RWPE2 (cell line): ENCODE data around the gene ANK3.

Experiments used
- ATAC-seq: fragments of 200-7000 bp; cut with Tn5 transposase; 3 replicates; pipeline ENCODE4 v1.9.1; 2021; ENCODE audit warnings: low read depth
- DNase-seq: peaks from one replicate; pipeline ENCODE4 v3.0.0-alpha.2; 2020; ENCODE audit warnings: low spot score
- H3K27ac ChIP-seq: fragments of 450-650 bp; 2 replicates; pipeline ENCODE4 v1.5.1; 2017; ENCODE audit warnings: mild to moderate bottlenecking; ENCODE audit not compliant: poor library complexity, severe bottlenecking
- H3K27me3 ChIP-seq: fragments of 250-450 bp; sonication (Bioruptor Pico); 2 replicates; pipeline ENCODE4 v1.5.1; 2021; ENCODE audit warnings: mild to moderate bottlenecking, moderate library complexity; ENCODE audit not compliant: insufficient read depth, poor library complexity, severe bottlenecking
- H3K36me3 ChIP-seq: fragments of 250-450 bp; sonication (Bioruptor Pico); 2 replicates; pipeline ENCODE4 v1.5.1; 2020; ENCODE audit warnings: low read depth, mild to moderate bottlenecking, moderate library complexity
- H3K4me1 ChIP-seq: fragments of 250-450 bp; sonication (Bioruptor Pico); 2 replicates; pipeline ENCODE4 v1.5.1; 2021; ENCODE audit warnings: mild to moderate bottlenecking, moderate library complexity; ENCODE audit not compliant: insufficient read depth, poor library complexity, severe bottlenecking
- H3K4me3 ChIP-seq: fragments of 250-450 bp; sonication (Bioruptor Pico); 2 replicates; pipeline ENCODE4 v1.5.1; 2021; ENCODE audit warnings: mild to moderate bottlenecking, moderate library complexity; ENCODE audit not compliant: severe bottlenecking
- H3K9me3 ChIP-seq: fragments of 250-450 bp; sonication (Bioruptor Pico); 2 replicates; pipeline ENCODE4 v1.5.1; 2021; ENCODE audit warnings: mild to moderate bottlenecking, moderate library complexity; ENCODE audit not compliant: severe bottlenecking
- CTCF ChIP-seq: fragments of 450-650 bp; IDR thresholded peaks from one replicate; pipeline ENCODE4 v1.5.1; 2017; ENCODE audit warnings: mild to moderate bottlenecking, moderate library complexity; ENCODE audit not compliant: poor library complexity, severe bottlenecking

Gene ANK3

GRCh38 chr10:60388116-60388625 is 1.5 kb downstream of the ANK3 start:
- no peak for TF ChIP-seq CTCF
- H3K27me3 ChIP-seq = no peaks in the 10 kb centered on the region
- no peaks in the 10 kb centered on the region for H3K9me3 ChIP-seq
- H3K36me3 ChIP-seq = no peaks in the 10 kb centered on the region
- no peak overlapping the region for H3K27ac ChIP-seq
- peaks cover 25% of the 10 kb centered on the region for H3K4me1 ChIP-seq
- no peak overlapping the region for H3K4me3 ChIP-seq
- ATAC-seq = no peak
- no peak for DNase-seq

- Histone ChIP-seq H3K9me3 (no peaks in the 10 kb centered on the region), H3K27ac (no peak overlapping the region), H3K36me3 (no peaks in the 10 kb centered on the region), H3K27me3 (no peaks in the 10 kb centered on the region), H3K4me1 (peaks cover 31% of the 10 kb centered on the region), H3K4me3 (no peak overlapping the region)
- DNase-seq (no peak), ATAC-seq (no peak)
- no peak for TF ChIP-seq CTCF
Observed at GRCh38 chr10:60387531-60387930, 2.1 kb downstream of the ANK3 start.

GRCh38 chr10:60385399-60385738 is 4.3 kb downstream of the ANK3 start:
- no peak for TF ChIP-seq CTCF
- H3K27ac ChIP-seq = peak overlapping the region; percentile 83
- ATAC-seq (no peak), DNase-seq (no peak)
- H3K4me1 ChIP-seq = peaks cover 33% of the 10 kb centered on the region
- no peak overlapping the region for H3K4me3 ChIP-seq
- no peaks in the 10 kb centered on the region for H3K27me3 ChIP-seq
- no peaks in the 10 kb centered on the region for H3K36me3 ChIP-seq
- no peaks in the 10 kb centered on the region for H3K9me3 ChIP-seq

- peak; percentile 84 for DNase-seq
- Histone ChIP-seq H3K36me3 (no peaks in the 10 kb centered on the region), H3K27me3 (no peaks in the 10 kb centered on the region), H3K4me1 (peaks cover 33% of the 10 kb centered on the region), H3K4me3 (no peak overlapping the region), H3K9me3 (no peaks in the 10 kb centered on the region), H3K27ac (peak overlapping the region; percentile 83)
- peak; percentile 96 for ATAC-seq
- TF ChIP-seq CTCF = no peak
Observed at GRCh38 chr10:60384708-60385398, 4.8 kb downstream of the ANK3 start.

- no peaks in the 10 kb centered on the region for H3K36me3 ChIP-seq
- peaks cover 33% of the 10 kb centered on the region for H3K4me1 ChIP-seq
- DNase-seq (no peak), ATAC-seq (no peak)
- H3K27me3 ChIP-seq = no peaks in the 10 kb centered on the region
- H3K9me3 ChIP-seq = no peaks in the 10 kb centered on the region
- H3K27ac ChIP-seq = peak overlapping the region; percentile 83
- H3K4me3 ChIP-seq = no peak overlapping the region
- no peak for TF ChIP-seq CTCF
Observed at GRCh38 chr10:60384011-60384410, 5.7 kb downstream of the ANK3 start.
